ENCODE data around the gene SLC26A1.
A peak's percentile ranks its signal among the peaks of the same experiment; 100 is the strongest.

Gene SLC26A1

GRCh38 chr4:988726-989721, 4.2 kb downstream of the SLC26A1 start:
- peaks cover 5 to 22% of the 10 kb centered on the region in 2 donors for H3K36me3 ChIP-seq (ENCODE audit: control insufficient read depth in 1 of 2, insufficient read depth in 2 of 2, low read length in 2 of 2)
- H3K4me1 ChIP-seq (ENCODE audit: control insufficient read depth in 1 of 2, insufficient read depth in 2 of 2, low read length in 2 of 2), result peaks cover 43 to 48% of the 10 kb centered on the region in 2 donors
- H3K9ac ChIP-seq (ENCODE audit: low read depth in 1 of 2, low read length in 2 of 2), result no peak overlapping the region
- no peaks in the 10 kb centered on the region for H3K9me3 ChIP-seq (ENCODE audit: control insufficient read depth in 1 of 2, low read length in 2 of 2)
- no peak overlapping the region for H3K4me3 ChIP-seq (ENCODE audit: low read depth in 1 of 2, low read length in 2 of 2)
- H3K27ac ChIP-seq (ENCODE audit: low read depth, low read length), result no peak overlapping the region
- no peaks in the 10 kb centered on the region for H3K27me3 ChIP-seq (ENCODE audit: control insufficient read depth in 1 of 2, insufficient read depth in 2 of 2, low read length in 2 of 2)

DNA sequence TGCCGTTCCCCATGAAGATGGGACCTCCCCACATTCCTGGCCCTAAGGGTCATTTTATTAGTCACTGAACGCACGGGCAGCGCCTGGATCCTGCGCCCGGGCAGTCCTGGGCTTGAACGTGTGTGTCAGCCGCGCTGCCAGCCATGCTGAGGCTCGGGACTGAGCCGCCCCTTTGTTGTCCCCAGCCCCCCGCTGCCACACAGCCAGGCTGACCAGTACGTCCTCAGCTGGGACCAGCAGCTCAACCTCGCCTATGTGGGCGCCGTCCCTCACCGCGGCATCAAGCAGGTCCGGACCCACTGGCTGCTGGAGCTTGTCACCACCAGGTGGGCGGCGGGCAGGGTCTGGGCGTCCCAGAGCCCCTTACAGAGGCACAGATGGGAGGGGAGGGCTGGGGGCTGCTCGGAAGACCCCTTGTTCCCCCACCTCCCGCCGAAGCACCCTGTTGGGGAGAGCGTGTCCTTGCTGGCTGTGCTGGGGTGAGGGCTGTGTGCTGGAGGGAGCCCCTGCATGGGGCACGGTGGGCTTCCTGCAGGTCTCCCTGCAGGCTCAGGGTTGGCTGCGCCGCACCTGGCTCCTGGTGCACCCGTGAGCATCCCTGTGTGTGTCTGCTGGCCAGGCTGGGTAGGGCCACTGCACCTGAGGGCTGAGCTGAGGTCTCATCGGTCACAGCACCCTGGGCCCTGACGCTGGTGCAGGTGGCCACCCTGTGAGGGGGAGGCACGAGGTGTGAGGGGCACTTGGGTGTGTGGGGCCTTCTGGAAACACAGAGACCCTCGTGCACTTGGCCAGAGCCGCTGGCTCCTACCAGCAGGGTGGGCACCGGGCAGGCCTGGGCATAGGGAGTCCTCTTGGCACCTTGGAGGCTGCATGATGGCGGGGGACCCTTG, 5.3 kb downstream of the SLC26A1 start:
- H3K27me3 ChIP-seq (ENCODE audit: control insufficient read depth in 1 of 2, insufficient read depth in 2 of 2, low read length in 2 of 2), result no peaks in the 10 kb centered on the region
- no peaks in the 10 kb centered on the region for H3K9me3 ChIP-seq (ENCODE audit: control insufficient read depth in 1 of 2, low read length in 2 of 2)
- H3K27ac ChIP-seq (ENCODE audit: low read depth, low read length), result no peak overlapping the region
- peak overlapping the region; percentile 74 to 85 for H3K4me3 ChIP-seq (ENCODE audit: low read depth in 1 of 2, low read length in 2 of 2)
- H3K4me1 ChIP-seq (ENCODE audit: control insufficient read depth in 1 of 2, insufficient read depth in 2 of 2, low read length in 2 of 2), result peaks cover 40% of the 10 kb centered on the region in 2 donors
- H3K36me3 ChIP-seq (ENCODE audit: control insufficient read depth in 1 of 2, insufficient read depth in 2 of 2, low read length in 2 of 2), result peaks cover 5 to 22% of the 10 kb centered on the region in 2 donors
- H3K9ac ChIP-seq (ENCODE audit: low read depth in 1 of 2, low read length in 2 of 2), result peak overlapping the region; percentile 63 to 80

DNA sequence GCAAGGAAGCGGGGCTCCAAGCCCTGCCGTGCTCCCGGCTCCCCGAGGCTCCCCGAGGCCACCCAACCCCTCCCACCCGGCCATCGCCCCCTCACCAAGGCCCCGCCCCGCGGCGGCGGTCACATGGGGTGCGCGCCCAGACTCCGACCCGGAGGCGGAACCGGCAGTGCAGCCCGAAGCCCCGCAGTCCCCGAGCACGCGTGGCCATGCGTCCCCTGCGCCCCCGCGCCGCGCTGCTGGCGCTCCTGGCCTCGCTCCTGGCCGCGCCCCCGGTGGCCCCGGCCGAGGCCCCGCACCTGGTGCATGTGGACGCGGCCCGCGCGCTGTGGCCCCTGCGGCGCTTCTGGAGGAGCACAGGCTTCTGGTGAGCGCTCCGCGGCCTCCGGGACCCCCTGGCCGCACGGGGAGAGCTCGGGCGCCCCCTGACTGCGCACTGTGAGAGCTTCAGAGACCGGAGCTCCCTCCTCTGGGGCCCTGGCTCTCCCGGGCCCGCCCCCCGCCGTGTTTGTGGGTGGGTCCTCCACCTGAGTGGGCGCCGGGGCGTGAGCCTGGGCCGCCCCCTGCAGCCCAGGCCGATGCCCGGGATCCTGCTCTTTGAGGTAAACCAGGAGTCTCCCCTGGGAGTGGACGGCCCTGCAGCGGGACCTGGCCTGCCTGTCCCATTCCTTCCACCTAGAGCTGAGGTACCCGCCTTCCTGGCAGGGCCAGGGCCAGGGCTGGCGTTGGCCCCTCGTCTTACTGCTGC, 6.2 kb downstream of the SLC26A1 start, which contains the start of gene IDUA:
Gene IDUA (plus strand): TSS at position 166 of the 745 bp plus-strand sequence. CDS start 41 bp downstream, at position 207.
- Histone ChIP-seq H3K36me3 (ENCODE audit: control insufficient read depth in 1 of 2, insufficient read depth in 2 of 2, low read length in 2 of 2) (peaks cover 5 to 22% of the 10 kb centered on the region in 2 donors), H3K9ac (ENCODE audit: low read depth in 1 of 2, low read length in 2 of 2) (peak within 1 kb of the TSS; percentile 71 to 80), H3K4me3 (ENCODE audit: low read depth in 1 of 2, low read length in 2 of 2) (peak within 1 kb of the TSS; percentile 74 to 85), H3K27me3 (ENCODE audit: control insufficient read depth in 1 of 2, insufficient read depth in 2 of 2, low read length in 2 of 2) (no peaks in the 10 kb centered on the region), H3K9me3 (ENCODE audit: control insufficient read depth in 1 of 2, low read length in 2 of 2) (no peaks in the 10 kb centered on the region), H3K4me1 (ENCODE audit: control insufficient read depth in 1 of 2, insufficient read depth in 2 of 2, low read length in 2 of 2) (peaks cover 34% of the 10 kb centered on the region in 2 donors), H3K27ac (ENCODE audit: low read depth, low read length) (no peak within 1 kb of the TSS)

- Histone ChIP-seq H3K27ac (ENCODE audit: low read depth, low read length) (no peak overlapping the region), H3K27me3 (ENCODE audit: control insufficient read depth in 1 of 2, insufficient read depth in 2 of 2, low read length in 2 of 2) (no peaks in the 10 kb centered on the region), H3K4me3 (ENCODE audit: low read depth in 1 of 2, low read length in 2 of 2) (peak overlapping the region; percentile 74 to 85), H3K9ac (ENCODE audit: low read depth in 1 of 2, low read length in 2 of 2) (peak overlapping the region; percentile 71 to 80), H3K9me3 (ENCODE audit: control insufficient read depth in 1 of 2, low read length in 2 of 2) (no peaks in the 10 kb centered on the region), H3K36me3 (ENCODE audit: control insufficient read depth in 1 of 2, insufficient read depth in 2 of 2, low read length in 2 of 2) (peaks cover 5 to 18% of the 10 kb centered on the region in 2 donors), H3K4me1 (ENCODE audit: control insufficient read depth in 1 of 2, insufficient read depth in 2 of 2, low read length in 2 of 2) (peaks cover 30 to 31% of the 10 kb centered on the region in 2 donors)
Measured at GRCh38 chr4:986428-986878, 6.8 kb downstream of the SLC26A1 start.

- H3K9ac ChIP-seq (ENCODE audit: low read depth in 1 of 2, low read length in 2 of 2), result peak overlapping the region; percentile 20 to 46
- H3K4me1 ChIP-seq (ENCODE audit: control insufficient read depth in 1 of 2, insufficient read depth in 2 of 2, low read length in 2 of 2), result peaks cover 30 to 31% of the 10 kb centered on the region in 2 donors
- peak overlapping the region; percentile 65 to 67 for H3K4me3 ChIP-seq (ENCODE audit: low read depth in 1 of 2, low read length in 2 of 2)
- no peaks in the 10 kb centered on the region for H3K9me3 ChIP-seq (ENCODE audit: control insufficient read depth in 1 of 2, low read length in 2 of 2)
- no peak overlapping the region for H3K27ac ChIP-seq (ENCODE audit: low read depth, low read length)
- H3K27me3 ChIP-seq (ENCODE audit: control insufficient read depth in 1 of 2, insufficient read depth in 2 of 2, low read length in 2 of 2), result no peaks in the 10 kb centered on the region
- H3K36me3 ChIP-seq (ENCODE audit: control insufficient read depth in 1 of 2, insufficient read depth in 2 of 2, low read length in 2 of 2), result peaks cover 0 to 8% of the 10 kb centered on the region in 2 donors
Measured at GRCh38 chr4:985123-985830, 7.9 kb downstream of the SLC26A1 start.

GRCh38 chr4:984336-985054, 8.7 kb downstream of the SLC26A1 start:
- peaks cover 30 to 31% of the 10 kb centered on the region in 2 donors for H3K4me1 ChIP-seq (ENCODE audit: control insufficient read depth in 1 of 2, insufficient read depth in 2 of 2, low read length in 2 of 2)
- peak overlapping the region; percentile 20 to 46 for H3K9ac ChIP-seq (ENCODE audit: low read depth in 1 of 2, low read length in 2 of 2)
- no peak overlapping the region for H3K27ac ChIP-seq (ENCODE audit: low read depth, low read length)
- H3K4me3 ChIP-seq (ENCODE audit: low read depth in 1 of 2, low read length in 2 of 2), result peak overlapping the region; percentile 65 to 67
- H3K36me3 ChIP-seq (ENCODE audit: control insufficient read depth in 1 of 2, insufficient read depth in 2 of 2, low read length in 2 of 2), result peaks cover 0 to under 1% of the 10 kb centered on the region in 2 donors
- no peaks in the 10 kb centered on the region for H3K27me3 ChIP-seq (ENCODE audit: control insufficient read depth in 1 of 2, insufficient read depth in 2 of 2, low read length in 2 of 2)
- H3K9me3 ChIP-seq (ENCODE audit: control insufficient read depth in 1 of 2, low read length in 2 of 2), result no peaks in the 10 kb centered on the region

DNA sequence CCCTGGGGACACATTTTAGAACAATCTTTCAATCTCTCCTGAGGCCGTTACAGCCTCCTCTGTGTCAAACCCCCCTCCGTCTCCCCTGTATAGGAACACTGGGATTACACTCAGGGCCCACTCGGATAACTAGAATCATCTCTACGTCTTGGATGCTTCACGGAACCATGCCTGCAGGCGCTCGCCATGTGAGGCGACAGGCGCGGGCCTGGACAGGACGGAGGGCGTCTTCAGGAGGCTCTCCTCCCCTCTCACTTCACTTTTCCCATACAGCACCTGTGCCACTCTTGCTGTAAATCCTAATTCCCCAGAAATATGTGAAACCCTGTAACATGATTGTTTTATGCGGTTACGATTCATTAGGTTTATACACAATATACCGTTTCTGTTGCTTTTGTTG, 10.4 kb downstream of the SLC26A1 start:
- Histone ChIP-seq H3K27me3 (ENCODE audit: control insufficient read depth in 1 of 2, insufficient read depth in 2 of 2, low read length in 2 of 2) (no peaks in the 10 kb centered on the region), H3K36me3 (ENCODE audit: control insufficient read depth in 1 of 2, insufficient read depth in 2 of 2, low read length in 2 of 2) (no peaks in the 10 kb centered on the region), H3K27ac (ENCODE audit: low read depth, low read length) (no peak overlapping the region)

GRCh38 chr4:982291-982690, 10.9 kb downstream of the SLC26A1 start:
- Histone ChIP-seq H3K9ac (ENCODE audit: low read depth in 1 of 2, low read length in 2 of 2) (no peak overlapping the region), H3K27ac (ENCODE audit: low read depth, low read length) (no peak overlapping the region), H3K36me3 (ENCODE audit: control insufficient read depth in 1 of 2, insufficient read depth in 2 of 2, low read length in 2 of 2) (no peaks in the 10 kb centered on the region), H3K27me3 (ENCODE audit: control insufficient read depth in 1 of 2, insufficient read depth in 2 of 2, low read length in 2 of 2) (no peaks in the 10 kb centered on the region), H3K9me3 (ENCODE audit: control insufficient read depth in 1 of 2, low read length in 2 of 2) (no peaks in the 10 kb centered on the region), H3K4me1 (ENCODE audit: control insufficient read depth in 1 of 2, insufficient read depth in 2 of 2, low read length in 2 of 2) (peaks cover 22% of the 10 kb centered on the region in 2 donors), H3K4me3 (ENCODE audit: low read depth in 1 of 2, low read length in 2 of 2) (no peak overlapping the region)

More for the DNA sequence above, 10.4 kb downstream of the SLC26A1 start:
- Histone ChIP-seq H3K4me1 (ENCODE audit: control insufficient read depth in 1 of 2, insufficient read depth in 2 of 2, low read length in 2 of 2) (peaks cover 27% of the 10 kb centered on the region in 2 donors), H3K9me3 (ENCODE audit: control insufficient read depth in 1 of 2, low read length in 2 of 2) (no peaks in the 10 kb centered on the region), H3K9ac (ENCODE audit: low read depth in 1 of 2, low read length in 2 of 2) (no peak overlapping the region), H3K4me3 (ENCODE audit: low read depth in 1 of 2, low read length in 2 of 2) (no peak overlapping the region)

All from duodenal mucosa (tissue), 2 donors.